Measurements from ENCODE around the gene VTI1B. TPM values are rescaled to one million over a fixed set of nuclear protein-coding genes. Genes with fewer than 3 reads are reported as not detected.

The VTI1B gene
- total RNA-seq, 1 experiment from 2014 or later, result 57.5 TPM

DNA sequence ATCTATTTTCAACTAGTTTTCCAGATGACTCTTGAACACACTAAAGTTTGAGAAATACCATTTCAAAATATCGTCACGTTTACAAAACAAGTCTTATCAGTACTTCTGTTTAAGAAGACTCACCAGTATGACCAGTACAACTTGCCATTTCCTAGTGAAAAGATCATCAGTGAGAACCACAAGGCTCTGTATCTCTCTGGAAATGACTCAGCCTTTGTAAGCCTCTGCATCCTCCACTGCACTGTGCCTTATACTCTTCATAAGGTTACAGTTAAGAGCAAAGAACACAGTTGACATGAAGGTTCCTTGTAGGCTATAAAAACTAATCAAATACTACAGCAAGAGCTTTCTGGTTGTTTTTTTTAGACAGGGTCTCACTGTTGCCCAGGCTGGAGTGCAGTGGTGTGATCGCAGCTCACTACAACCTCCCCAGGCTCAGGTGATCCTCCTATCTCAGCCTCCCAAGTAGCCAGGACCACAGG is 5.7 kb upstream of the VTI1B start:
- H3K4me1 Mint-ChIP-seq (ENCODE audit: insufficient read depth, unreplicated experiment), result peaks cover 17% of the 10 kb centered on the region
- no peak overlapping the region for H3K4me3 Mint-ChIP-seq (ENCODE audit: unreplicated experiment)
- ChIA-PET POLR2A (interaction anchor here (0.6 kb wide), 1 partner anchor 90 kb away, joined by 3 read pairs; no protein-coding TSS in a partner anchor), CTCF (interaction anchor here (1.0 to 1.3 kb wide), 2 partner anchors 24 to 154 kb away, joined by 3 to 5 read pairs; no protein-coding TSS in a partner anchor)
- no peak overlapping the region for H3K27ac Mint-ChIP-seq (ENCODE audit: low read depth, unreplicated experiment)
- H3K36me3 Mint-ChIP-seq (ENCODE audit: insufficient read depth, unreplicated experiment), result peaks cover 48% of the 10 kb centered on the region
- H3K9me3 Mint-ChIP-seq (ENCODE audit: unreplicated experiment), result no peaks in the 10 kb centered on the region
- BruUV-seq (replicated peaks), result no TSS peak
- intact Hi-C loops (cut with micrococcal nuclease), result no loop called here
- H3K27me3 Mint-ChIP-seq (ENCODE audit: insufficient read depth, unreplicated experiment), result no peaks in the 10 kb centered on the region
- DNase-seq (ENCODE audit: unreplicated experiment), result no peak
- TF ChIP-seq, protein P1, sequence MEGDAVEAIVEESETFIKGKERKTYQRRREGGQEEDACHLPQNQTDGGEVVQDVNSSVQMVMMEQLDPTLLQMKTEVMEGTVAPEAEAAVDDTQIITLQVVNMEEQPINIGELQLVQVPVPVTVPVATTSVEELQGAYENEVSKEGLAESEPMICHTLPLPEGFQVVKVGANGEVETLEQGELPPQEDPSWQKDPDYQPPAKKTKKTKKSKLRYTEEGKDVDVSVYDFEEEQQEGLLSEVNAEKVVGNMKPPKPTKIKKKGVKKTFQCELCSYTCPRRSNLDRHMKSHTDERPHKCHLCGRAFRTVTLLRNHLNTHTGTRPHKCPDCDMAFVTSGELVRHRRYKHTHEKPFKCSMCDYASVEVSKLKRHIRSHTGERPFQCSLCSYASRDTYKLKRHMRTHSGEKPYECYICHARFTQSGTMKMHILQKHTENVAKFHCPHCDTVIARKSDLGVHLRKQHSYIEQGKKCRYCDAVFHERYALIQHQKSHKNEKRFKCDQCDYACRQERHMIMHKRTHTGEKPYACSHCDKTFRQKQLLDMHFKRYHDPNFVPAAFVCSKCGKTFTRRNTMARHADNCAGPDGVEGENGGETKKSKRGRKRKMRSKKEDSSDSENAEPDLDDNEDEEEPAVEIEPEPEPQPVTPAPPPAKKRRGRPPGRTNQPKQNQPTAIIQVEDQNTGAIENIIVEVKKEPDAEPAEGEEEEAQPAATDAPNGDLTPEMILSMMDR (IDR thresholded peaks at IDR 0.05; ENCODE audit: unreplicated experiment), result no peak

DNA sequence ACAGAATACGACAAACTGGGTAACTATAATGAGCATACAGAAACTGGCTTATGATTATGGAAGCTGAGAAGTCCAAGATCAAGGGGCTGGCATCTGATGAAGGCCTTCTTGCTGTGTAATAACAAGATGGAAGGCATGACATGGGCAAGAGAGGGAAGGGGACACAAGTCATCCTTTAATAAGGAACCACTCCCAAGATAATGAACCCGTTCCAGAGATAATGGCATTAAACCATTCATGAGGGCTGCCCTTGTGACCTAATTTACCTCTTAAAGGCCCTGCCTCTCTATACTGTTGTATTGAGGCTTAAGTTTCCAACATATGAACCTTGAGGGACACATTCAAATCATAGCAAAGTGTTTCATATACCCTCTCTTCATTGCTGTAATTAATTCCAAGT is 4.6 kb upstream of the VTI1B start:
- CTCF ChIA-PET, result interaction anchor here (0.6 to 0.8 kb wide), 3 partner anchors 12 to 21 kb away, joined by 3 read pairs; no protein-coding TSS in a partner anchor
- Mint-ChIP-seq H3K4me1 (ENCODE audit: insufficient read depth, unreplicated experiment) (peaks cover 16% of the 10 kb centered on the region), H3K27me3 (ENCODE audit: insufficient read depth, unreplicated experiment) (no peaks in the 10 kb centered on the region), H3K4me3 (ENCODE audit: unreplicated experiment) (no peak overlapping the region), H3K36me3 (ENCODE audit: insufficient read depth, unreplicated experiment) (peaks cover 36% of the 10 kb centered on the region), H3K9me3 (ENCODE audit: unreplicated experiment) (no peaks in the 10 kb centered on the region), H3K27ac (ENCODE audit: low read depth, unreplicated experiment) (no peak overlapping the region)
- BruUV-seq (replicated peaks), result no TSS peak
- intact Hi-C loops (cut with micrococcal nuclease), result no loop called here
- TF ChIP-seq, protein P1 (IDR thresholded peaks at IDR 0.05; ENCODE audit: unreplicated experiment), result no peak
- POLR2A ChIA-PET, result interaction anchor here (1.6 kb wide), 1 partner anchor 34 kb away, joined by 3 read pairs; no protein-coding TSS in a partner anchor
- no peak for DNase-seq (ENCODE audit: unreplicated experiment)

DNA sequence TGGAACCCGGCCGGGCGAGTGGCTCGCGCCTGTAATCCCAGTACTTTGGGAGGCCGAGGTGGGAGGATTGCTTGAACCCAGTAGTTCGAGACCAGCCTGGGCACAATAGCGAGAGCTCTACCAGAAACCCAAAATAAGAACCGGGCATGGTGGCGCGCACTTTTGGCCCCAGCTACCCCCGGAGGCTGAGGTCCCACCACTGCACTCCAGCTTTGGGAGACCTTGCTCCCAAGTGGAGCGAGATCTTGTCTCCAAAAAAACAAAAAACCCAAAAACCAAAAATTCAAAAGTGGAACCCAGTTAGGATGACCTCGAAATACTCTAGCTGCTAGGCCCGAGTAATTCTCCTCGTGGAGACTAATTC is 769 bp upstream of the VTI1B start:
- H3K27me3 Mint-ChIP-seq (ENCODE audit: insufficient read depth, unreplicated experiment), result no peaks in the 10 kb centered on the region
- peaks cover 16% of the 10 kb centered on the region for H3K36me3 Mint-ChIP-seq (ENCODE audit: insufficient read depth, unreplicated experiment)
- no peak overlapping the region for H3K27ac Mint-ChIP-seq (ENCODE audit: low read depth, unreplicated experiment)
- TSS peak; percentile 64 for BruUV-seq (replicated peaks)
- peak overlapping the region; percentile 86 for H3K4me3 Mint-ChIP-seq (ENCODE audit: unreplicated experiment)
- DNase-seq (ENCODE audit: unreplicated experiment), result no peak
- TF ChIP-seq, protein P1 (IDR thresholded peaks at IDR 0.05; ENCODE audit: unreplicated experiment), result no peak
- CTCF ChIA-PET, result interaction anchor here (0.5 to 9.3 kb wide), 7 partner anchors 7 to 75 kb away, joined by 3 to 53 read pairs (median 3); partner anchors contain the start of genes PIGH and RDH12
- intact Hi-C loops (cut with micrococcal nuclease), result loop anchor here (2.0 kb wide), 1 partner anchor 30 kb away; no protein-coding TSS in a partner anchor
- H3K9me3 Mint-ChIP-seq (ENCODE audit: unreplicated experiment), result no peaks in the 10 kb centered on the region
- POLR2A ChIA-PET, result interaction anchor here (0.7 to 6.1 kb wide), 11 partner anchors 11 to 1028 kb away, joined by 3 to 85 read pairs (median 5); partner anchors contain the start of genes PIGH and RDH11
- peaks cover 24% of the 10 kb centered on the region for H3K4me1 Mint-ChIP-seq (ENCODE audit: insufficient read depth, unreplicated experiment)

DNA sequence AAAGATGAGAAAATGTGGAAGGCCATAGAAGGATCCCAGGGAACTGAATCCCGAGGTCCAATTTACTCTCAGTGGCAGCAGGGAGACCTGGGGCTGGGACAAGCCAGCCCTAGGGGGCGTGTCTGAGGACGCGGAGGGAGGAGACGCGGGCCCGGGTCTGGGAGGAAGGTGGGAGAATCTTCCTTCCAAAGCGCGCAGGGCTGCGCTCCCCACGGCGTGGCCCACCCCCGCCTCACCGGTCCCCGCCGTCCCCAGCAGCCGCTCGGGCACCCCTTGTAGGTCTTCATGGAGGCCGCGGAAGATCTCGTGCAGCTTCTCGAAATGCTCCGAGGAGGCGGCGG is 323 bp downstream of the VTI1B start:
- Mint-ChIP-seq H3K9me3 (ENCODE audit: unreplicated experiment) (no peaks in the 10 kb centered on the region), H3K4me3 (ENCODE audit: unreplicated experiment) (peak overlapping the region; percentile 86), H3K27me3 (ENCODE audit: insufficient read depth, unreplicated experiment) (no peaks in the 10 kb centered on the region), H3K4me1 (ENCODE audit: insufficient read depth, unreplicated experiment) (peaks cover 27% of the 10 kb centered on the region), H3K36me3 (ENCODE audit: insufficient read depth, unreplicated experiment) (peaks cover 16% of the 10 kb centered on the region), H3K27ac (ENCODE audit: low read depth, unreplicated experiment) (peak overlapping the region; percentile 88)
- intact Hi-C loops (cut with micrococcal nuclease), result loop anchor here (2.0 kb wide), 1 partner anchor 31 kb away; no protein-coding TSS in a partner anchor
- CTCF ChIA-PET, result interaction anchor here (0.6 to 9.3 kb wide), 8 partner anchors 8 to 828 kb away, joined by 3 to 53 read pairs (median 4); partner anchors contain the start of gene ARG2
- DNase-seq (ENCODE audit: unreplicated experiment), result peak; percentile 73
- POLR2A ChIA-PET, result interaction anchor here (0.8 to 6.1 kb wide), 13 partner anchors 10 to 88 kb away, joined by 3 to 85 read pairs (median 6); partner anchors contain the start of genes ARG2, PIGH and RDH11
- no TSS peak for BruUV-seq (replicated peaks)
- TF ChIP-seq, protein P1 (IDR thresholded peaks at IDR 0.05; ENCODE audit: unreplicated experiment), result no peak
